Inflammatory macrophage treated with lipopolysaccharide for 4 hours (primary cell): ENCODE measurements around the gene ANAPC5.
"Not testable (repeated sequence)": the region's sequence is repeated elsewhere in the genome, so short reads cannot be mapped to it uniquely, and the experiment has no call there.

Experiments used
- DNase-seq: peaks from one replicate; pipeline ENCODE4 v3.0.0-alpha.2; 2020

Gene ANAPC5

DNA sequence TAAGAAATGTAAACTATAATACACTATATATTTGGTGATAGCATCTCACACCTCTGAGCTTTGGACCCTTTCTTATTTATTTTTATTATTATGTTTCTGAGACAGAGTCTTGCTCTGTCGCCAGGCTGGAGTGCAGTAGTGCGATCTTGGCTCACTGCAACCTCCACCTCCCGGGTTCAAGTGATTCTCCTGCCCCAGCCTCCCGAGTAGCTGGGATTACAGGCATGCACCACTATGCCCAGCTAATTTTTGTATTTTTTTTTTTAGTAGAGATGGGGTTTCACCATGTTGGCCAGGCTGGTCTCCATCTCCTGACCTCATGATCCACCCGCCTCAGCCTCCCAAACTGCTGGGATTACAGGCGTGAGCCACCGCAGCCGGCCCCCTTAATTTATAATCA lies 44.8 kb downstream of the ANAPC5 start:
- DNase-seq, result not testable (repeated sequence)

DNA sequence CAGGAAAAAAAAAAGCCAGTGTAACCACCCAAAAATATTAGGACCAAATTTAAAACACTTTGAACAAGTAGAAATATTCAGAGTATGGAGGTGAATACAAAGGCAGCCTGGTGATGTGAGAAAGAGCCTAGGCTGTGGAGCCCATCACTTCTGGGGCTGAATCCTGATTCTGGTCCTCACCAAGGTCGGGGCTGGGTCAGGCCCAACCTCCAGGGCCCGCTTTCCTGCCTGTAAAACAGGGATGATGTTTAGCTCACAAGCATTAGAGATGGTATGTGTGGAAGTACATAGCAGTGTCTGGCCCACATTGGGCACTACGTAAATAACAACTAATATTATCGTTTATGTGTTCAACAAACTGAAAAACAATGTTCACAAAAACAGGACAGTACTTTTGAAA lies 47.9 kb downstream of the ANAPC5 start:
- DNase-seq, result no peak

DNA sequence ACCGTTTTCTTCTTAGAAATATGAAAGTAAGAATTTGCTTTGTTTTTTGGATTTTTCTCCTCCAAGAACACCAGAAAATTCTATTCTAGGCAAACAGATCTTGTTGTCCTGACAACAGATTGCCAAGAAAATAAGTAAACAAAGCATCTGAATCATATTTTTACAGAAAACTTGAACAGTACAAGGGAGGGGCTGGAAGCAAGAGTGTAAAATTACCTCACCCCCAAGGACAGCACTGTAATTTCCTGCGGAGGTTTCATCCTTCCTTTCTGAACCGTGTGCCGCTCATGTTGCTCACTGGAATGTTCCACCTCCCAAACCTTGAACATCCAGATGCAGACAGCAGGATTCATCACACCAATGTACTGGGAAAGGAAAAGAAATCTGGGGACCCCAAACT lies 50.3 kb downstream of the ANAPC5 start:
- DNase-seq, result peak; percentile 59

DNA sequence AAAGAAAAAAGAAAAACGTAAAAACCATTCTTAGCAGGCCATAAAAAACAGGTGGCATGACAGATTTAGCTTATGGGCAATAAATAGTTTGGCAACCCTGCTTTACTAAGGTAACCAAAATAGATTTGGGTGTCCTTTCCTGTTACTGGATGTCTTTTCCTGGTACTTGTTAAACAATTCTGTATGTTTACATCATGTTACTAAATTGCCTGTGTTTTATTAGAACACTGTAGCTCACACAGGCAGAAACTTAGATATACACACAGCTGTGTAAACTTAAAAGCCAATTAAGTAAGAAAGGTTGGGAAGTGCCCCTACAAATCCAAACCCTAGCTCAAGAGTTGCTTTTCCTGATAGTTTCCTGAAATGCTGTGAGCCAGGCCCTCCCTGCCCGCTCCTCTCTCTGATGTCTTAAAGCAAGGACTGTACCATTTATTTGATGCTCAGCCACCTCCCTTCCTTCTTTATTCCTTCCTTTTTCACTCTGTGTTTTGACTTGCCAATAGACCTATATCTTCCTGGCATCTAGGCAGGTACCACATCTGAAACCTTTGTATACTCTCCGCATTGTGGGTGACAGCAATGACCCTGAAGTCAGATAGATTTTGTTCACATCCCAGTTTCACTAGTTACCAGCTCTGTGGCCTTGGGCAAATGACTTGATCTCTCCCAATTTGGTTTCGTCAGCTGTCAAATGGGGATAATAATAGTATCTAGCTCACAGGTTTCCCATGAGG lies 52.0 kb downstream of the ANAPC5 start:
- no peak for DNase-seq

DNA sequence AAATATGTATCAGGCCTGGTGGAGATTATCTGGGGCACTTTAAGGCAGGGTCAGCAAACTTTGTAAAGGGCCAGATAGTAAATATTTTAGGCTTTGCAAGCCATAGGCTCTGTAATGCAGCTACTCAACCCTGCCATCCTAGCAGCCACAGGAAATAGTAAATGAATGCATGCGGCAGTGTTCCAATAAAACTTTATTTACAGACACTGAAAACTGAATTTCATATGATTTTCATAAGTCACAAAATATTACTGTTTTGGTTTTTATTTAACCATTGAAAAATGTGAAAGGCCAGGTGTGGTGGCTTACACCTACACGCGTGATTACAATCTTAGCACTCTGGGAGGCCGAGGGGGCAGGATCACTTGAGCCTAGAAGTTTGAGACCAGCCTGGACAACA lies 52.5 kb downstream of the ANAPC5 start:
- DNase-seq, result no peak

DNA sequence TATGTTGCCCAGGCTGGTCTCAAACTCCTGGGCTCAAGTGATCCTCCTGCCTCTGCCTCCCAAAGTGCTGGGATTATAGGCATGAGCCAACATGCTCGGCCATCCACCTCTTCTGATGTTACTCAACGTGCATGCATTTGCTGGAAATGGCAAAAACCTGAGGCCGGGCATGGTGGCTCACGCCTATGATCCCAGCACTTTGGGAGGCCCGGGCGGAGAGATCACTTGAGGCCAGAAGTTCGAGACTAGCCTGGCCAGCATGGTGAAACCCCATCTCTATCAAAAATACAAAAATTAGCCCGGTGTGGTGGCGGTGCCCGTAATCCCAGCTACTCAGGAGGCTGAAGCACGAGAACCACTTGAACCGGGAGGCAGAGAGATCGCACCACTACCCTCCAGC lies 53.8 kb downstream of the ANAPC5 start:
- not testable (repeated sequence) for DNase-seq

DNA sequence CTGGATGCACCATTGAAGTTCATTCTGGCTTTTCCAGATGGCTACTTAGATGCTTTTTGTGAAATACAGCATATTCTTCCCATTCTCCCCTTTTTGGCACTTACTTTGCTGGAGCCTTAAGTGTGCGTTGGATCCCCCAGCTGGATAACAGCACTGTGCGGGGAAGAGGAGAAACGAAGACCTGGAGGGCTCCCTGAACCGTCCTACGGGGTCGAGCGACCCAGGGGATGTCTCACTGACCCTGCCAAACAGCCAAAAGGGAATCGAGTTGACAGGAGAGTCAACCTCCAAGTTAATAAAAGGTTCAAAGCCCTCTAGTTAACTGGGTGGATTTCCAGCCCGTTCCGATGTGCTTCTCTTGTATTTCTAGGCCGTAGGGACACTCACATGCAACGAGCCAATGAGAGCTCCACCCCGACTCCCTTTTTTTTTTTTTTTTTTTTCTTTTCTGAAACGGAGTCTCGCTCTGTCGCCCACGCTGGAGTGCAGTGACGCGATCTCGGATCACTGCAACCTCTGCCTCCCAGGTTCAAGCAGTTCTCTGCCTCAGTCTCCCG lies 54.7 kb downstream of the ANAPC5 start:
- DNase-seq, result peak; percentile 74

DNA sequence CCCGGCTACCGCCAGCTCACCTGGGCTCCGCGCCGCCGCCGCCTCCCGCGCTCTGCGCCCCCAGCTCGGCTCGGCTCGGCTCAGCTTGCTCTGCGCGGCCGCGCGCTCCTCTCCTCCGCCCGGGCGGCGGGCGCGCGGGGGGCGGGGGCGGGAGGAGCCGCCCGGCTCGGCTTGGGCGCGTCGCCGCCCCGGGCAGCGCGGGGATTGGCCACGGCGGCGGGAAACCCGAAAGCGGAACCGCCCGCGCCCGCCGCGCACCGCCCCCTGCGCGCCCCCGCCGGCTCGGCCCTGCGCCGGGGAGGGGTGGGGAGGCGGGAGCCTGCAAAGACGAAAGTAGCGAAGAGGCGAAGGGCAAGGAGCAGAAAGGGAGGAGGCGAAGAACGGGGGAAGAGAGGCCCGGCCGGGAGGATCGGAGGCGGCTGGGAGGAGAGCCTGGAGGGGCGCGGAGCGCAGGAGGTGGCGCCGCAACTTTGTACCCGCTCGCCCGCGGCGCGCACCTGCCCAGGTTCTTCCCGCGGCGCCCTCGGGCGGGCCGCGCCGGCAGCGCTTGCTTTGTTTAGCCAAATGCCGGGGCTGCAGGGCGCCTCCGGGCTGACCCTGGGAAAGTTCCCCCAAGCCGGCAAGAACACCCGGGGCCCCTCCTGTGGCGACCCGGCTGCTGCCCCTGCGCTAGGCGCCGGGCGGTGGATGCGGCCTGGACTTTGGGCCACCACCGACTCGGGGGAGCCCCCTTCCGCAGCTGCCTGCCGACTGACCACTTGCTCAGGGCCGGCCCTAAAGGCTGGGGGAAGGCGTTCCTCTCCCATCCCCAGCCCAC lies 55.4 kb downstream of the ANAPC5 start, which contains the start of gene CAMKK2:
Gene CAMKK2, minus strand, starts transcription at position 92 of the 817 bp plus-strand sequence. CDS start 22,183 bp downstream, outside the sequence.
- peak; percentile 91 for DNase-seq

DNA sequence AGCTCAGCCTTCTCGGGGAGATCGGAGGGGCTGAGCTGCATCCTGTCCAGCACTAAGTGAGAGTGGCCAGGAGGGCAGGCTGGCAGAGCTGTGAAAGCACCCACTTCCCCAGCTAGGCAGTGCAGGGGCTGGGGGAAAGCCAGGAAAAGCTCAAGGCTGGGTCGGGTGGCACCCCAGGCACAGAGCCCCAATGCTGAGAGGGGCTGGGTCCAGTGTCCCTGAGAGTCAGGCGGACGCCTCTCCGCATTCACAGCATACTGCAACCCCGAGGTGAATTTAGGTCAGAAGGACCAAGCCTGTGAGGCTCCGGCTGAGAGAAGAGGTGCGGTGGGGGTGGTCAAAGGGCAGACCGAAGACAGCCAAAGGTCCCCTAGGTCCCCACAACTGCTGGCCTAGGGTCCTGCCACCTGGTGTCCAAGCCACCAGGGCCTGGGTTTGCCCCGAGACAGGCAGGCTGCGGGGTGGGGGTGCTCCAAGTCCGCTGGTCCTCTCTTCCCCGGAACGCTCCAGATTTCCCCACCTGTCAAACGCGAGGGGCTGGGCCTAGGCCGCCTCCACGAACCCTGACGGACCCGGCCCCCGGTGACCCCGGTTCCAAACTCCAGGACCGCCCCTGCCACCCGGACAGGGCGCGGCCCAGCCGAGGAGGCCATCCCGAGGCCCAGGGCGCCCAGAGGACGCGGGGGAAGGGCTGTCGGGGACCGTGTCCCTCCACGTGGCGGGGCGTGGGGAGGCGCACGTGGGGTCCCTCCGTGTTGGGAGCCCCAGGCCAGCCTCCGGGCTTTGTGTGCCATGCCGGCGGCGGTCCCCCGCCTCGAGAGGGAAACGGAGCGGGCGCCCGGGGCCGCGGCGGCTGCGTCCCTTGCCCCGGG lies 56.2 kb downstream of the ANAPC5 start:
- peak; percentile 33 for DNase-seq

DNA sequence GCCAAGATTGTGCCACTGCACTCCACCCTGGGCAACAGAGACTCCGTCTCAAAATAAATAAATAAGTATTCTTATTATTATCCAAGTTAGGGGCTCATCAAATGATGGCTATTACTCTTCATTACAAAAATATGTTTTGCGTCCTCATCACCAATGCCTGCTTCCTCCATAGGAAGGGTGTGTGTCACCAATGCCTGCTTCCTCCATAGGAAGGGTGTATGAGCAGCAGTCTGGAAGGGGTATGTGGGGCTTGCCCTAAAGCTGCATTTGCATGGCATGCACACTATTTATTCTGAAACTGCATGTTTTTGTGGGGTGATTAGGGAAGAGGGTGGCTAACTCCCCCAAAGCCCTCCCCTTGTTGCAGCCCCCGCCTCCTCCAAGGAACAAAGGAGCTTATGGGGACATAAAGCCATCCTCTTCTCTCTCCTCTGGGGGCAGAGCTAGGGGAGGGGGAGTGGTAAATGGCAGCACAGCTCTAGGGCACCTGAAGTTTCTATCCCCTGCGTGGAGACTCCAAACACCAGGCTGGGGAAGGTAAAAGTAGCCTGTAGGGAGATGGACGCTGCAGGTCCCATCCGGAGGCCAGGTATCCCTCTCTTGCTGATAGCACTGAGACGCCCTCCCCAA lies 57.0 kb downstream of the ANAPC5 start:
- peak; percentile 74 for DNase-seq

DNA sequence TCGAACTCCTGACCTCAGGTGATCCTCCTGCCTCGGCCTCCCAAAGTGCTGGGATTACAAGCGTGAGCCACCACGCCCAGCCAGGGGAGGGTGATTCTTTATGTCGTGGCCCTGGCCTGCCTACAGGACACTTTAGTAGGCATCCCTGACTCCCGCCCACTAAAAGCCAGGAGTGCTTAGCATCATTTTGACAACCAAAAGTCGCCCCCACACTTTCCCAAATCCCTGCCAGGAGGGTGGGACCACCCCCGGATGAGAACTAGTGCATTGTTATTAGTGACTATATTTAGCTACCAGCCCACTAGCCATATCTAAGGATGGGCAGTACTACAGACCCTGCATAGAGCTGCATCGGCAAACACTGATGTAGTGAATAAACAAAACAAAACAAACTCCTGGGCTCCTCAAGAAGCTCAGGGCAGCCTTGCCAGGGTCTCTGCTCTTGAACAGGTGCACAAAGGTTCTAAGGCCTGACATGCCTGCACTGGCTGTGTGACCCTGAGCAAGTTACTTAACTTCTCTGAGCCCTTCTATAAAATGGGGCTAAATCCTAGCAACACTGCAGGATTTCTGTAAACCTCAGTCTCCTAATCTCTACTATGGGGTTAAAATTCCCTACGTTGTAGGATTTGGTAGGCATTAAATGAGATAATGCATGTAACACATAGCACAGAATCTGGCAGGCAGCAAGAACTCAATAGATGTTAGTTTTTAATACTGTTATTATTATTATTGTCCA lies 57.9 kb downstream of the ANAPC5 start:
- no peak for DNase-seq

DNA sequence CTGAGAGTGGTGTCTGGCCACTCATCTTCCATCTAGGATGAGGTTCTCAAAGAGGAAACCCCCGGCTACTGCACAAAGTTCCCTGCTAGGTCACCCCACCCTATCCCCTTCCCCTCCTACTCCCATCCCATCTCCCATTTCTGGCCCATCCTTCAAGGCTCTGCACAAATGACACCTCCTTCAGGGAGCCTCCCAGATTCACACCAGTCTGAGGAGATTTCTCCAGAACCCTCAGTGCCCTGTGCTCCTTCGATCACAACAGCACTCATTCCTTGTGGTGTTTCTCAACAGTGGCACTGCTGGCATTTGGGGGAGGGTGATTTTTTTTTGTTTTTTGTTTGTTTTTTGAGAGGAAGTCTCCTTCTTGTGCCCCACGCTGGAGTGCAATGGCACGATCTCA lies 58.6 kb downstream of the ANAPC5 start:
- DNase-seq, result no peak

DNA sequence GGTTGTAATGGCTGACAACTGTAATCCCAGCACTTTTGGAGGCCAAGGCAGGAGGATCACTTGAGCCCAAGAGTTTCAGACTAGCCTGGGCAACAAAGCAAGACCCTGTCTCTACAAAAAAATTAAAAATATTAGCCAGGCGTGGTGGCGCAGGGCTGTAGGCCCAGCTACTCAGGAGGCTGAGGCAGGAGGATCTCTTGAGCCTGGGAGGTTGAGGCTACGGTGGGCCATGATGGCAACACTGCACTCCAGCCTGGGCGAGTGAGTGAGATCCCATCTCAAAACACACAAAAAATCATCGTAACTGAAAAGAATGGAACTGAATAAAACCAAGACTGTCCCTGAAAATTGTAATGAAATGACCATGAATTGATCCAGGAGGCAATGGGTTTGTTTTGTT lies 61.8 kb downstream of the ANAPC5 start:
- no peak for DNase-seq

DNA sequence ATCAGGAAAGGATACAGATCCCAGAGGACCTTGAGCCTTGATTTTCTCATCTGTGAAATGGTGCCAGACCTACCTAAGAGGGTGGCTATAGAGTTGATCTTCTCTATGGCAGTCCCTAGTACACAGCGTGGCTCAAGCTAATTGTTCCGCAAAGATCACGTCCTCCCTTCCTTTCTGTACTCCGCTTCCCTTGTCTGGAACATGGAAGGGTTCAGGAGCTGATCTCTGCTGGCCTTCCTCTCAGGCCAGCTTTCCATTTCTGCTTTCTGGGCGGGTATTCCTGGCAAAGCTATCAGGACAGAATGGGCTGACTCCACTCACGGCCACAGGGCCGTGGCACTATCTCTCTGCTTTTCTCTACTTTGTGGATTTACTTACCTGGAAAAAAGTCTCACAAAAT lies 62.2 kb downstream of the ANAPC5 start:
- no peak for DNase-seq

DNA sequence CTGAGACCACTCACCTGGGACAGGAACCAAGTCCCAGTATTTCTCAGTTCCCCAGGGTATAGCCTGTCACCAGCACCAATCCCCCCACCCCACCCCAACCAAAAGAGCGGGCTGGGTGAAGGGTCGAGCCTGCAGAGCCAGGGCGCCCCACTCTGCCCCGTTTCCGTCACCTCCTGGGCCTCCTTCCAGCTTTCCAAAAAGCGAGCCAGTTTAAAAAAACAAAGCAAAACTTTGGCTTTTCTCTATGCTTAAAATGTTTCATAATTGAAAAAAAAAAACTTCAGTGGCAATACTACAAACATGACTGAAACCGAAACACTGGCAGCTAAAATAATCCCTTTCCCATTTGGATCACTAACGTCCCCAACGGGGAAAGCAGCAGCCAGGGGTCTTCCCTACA lies 63.2 kb downstream of the ANAPC5 start:
- peak; percentile 16 for DNase-seq

DNA sequence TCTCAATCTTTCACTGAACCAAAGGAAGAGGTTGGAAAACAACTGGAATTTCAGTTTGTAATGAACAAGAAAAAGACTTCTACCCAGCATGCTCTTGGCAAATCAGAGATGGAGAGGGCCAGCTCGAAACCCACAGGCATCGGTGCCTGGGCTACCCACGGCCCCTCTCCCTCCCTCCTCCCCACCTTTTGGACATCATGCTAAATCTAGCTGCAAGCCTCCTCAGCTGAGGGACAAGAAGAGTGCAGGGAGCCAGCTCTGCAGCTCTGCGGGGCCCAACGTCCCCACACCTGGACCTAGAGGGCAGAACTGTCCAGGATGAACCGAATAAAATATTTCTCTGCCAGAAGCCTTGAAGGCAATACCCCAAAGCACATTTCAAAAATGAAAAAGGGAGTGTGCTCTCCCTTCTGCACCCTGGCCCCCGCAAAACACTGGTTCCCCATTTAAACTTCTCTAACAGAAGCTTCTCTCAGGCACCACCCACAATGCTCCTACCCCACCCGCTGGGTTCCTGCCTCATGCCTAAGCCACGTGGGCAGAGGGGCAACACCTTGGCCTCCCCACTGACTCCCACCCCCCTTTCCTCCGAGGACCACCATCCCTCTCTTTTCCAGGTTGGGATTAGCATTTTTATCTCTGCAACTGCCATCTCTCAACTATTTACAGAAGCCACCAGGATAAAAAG lies 63.9 kb downstream of the ANAPC5 start:
- DNase-seq, result peak; percentile 59

DNA sequence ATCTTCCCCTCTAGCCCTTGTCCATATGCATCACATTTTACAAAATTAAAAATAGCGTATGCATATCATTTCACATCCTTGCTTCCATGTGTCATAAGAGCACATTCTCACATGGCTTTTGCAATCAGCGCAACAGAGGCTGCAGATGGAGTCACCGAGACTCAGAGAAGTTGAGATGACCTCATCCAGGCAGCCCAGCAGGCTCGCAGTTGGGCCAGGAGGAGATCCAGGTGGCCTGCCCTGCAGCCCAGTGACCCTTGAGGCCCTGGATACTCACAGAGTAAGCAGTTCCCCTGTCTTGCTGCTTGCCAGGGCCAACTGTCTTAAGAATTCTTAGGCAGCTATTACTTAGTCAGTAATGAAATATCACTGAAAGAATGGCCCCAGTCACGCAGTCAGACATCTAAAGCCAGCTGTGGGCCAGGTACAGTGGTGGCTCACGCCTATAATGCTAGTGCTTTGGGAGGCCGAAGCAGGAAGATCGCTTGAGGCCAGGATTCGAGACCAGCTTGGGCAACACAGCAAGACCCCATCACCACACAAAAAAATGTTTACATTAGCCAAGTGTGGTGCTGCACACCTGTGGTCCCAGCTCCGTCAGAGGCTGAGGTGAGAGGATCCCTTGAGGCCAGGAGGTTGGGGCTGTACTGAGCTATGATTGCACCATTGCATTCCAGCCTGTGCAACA lies 64.8 kb downstream of the ANAPC5 start:
- DNase-seq, result peak; percentile 94

DNA sequence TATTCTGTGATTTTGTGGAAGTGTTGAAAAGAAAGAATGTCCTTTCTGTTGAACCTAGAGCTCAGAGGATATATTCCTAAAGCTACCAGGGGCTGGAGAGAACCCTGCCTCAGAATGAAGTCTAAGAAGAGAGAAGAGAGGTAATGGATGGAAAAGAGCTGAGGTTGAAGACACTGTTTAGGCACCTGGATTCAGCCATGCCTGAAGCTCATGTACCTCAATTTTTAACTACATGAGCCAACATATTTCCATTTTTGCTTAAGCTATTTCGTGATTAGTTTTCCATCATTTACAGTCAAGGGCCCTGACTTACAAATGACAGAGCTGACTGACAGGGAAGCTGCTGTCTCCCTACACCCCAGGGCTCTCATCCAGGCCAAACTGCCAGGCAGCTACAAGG lies 66.4 kb downstream of the ANAPC5 start:
- no peak for DNase-seq

DNA sequence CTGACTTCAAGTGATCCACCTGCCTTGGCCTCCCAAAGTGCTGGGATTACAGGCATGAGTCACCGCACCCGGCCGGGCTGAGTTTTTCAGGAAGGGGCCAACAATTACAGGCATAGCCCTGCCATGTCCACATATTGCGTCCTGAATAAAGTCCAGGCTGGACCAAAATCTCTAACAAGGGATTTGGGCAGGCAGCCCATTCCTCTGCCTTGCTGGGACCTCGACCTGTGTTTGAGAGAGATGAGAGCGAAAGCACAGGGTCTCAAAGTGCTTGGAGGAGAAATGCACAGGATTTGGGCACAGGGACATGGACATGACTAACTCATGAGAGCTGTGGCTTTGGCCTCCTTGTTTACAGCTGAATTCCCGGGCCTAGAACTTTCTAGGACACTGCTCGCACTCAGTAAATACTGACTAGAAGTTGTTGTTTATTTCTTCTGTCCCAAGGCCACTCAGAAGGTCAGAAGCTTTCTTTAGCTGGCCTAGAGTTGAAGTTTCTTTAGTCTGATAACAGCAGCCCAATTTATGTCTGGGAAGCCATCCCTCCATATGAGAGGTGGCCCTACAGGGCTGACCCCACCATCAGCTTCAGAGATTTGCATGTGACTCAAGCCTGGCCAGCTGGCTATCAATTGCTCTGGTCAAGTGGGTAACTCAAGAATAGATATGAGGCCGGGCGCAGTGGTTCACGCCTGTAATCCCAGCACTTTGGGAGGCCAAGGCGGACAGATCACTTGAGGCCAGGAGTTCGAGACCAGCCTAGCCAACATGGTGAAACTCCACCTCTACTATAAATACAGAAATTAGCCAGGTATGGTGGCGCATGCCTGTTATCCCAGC lies 67.4 kb downstream of the ANAPC5 start:
- DNase-seq, result no peak
